Measurements from ENCODE around the gene LRRC25.

Gene LRRC25

DNA sequence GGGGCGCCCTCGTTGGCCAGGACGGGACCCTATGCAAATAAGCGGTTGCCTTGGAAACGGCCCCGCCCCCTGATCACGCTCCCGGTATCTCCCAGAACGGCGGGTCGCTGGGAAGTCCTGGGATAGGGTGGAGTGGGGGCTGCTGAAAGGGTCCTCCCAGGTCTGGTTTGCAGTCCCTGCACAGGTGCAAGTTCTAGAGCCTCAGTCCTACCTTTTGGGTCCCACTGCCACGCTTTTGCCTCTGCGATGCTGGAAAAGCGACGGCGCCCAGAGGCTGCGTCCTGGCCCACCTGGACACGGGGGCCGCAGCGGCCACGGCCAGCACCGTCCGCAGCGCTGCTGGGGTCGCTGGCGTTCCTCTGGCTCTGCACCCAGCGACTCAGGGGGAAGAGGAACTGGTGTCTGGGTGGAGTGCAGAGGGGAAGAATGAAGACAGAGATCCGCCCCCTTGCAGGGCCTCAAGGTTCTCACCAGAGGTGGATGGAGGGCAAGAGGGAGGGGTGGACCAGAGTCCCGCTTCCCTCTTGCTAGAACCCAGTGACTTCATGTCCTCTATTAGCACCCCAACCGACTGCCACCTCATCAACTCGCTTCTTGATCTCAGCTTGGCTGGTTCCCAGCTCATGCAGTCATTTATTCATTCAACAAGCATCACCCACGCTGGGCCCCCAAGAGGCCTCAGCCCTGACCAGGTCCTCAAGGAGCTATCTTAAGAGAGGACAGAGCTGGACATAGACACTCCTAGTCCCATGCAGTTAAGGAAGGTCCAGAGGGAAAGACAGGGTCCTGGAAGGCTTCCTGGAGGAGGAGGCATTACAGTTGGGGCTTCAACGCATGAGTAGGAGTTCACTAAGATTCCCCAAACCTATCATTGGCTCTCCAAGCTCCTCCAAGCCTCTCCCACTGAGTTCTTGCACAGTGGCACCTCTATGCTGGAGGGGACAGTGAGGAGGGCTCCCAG is at the start of gene LRRC25:
LRRC25 (minus strand) TSS at position 381 of the 961 bp plus-strand sequence. CDS start 659 bp downstream, outside the sequence.
- DNase-seq (ENCODE audit: low read depth in 2 of 2), result no peak

DNA sequence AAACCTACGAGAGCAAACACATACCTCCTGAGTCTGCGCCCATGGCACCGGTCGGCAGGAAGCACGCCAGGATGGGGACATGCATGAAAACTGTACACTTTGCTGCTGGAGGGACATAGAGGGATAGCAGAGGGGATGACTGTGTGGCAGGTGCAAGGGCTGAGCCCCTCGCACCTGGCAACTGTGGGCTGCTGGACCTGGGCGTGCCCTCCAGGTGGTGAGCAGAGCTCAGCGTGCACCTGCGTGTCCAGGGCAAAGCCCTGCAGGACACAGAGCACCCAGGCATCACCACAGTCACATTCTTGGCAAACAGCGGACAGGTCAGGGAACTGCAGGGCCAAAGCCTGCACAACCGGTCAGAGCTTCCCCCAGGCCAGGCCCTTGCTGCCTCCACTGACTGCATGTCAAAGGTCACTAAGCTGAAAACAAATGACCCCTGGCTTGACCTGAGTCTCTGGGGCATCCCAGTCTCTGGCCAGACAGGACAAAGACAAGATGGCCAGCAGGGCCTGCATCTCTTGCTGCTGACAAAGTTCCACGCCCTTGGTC is 49.5 kb upstream of the LRRC25 start:
- no peak for DNase-seq (ENCODE audit: low read depth in 2 of 2)

DNA sequence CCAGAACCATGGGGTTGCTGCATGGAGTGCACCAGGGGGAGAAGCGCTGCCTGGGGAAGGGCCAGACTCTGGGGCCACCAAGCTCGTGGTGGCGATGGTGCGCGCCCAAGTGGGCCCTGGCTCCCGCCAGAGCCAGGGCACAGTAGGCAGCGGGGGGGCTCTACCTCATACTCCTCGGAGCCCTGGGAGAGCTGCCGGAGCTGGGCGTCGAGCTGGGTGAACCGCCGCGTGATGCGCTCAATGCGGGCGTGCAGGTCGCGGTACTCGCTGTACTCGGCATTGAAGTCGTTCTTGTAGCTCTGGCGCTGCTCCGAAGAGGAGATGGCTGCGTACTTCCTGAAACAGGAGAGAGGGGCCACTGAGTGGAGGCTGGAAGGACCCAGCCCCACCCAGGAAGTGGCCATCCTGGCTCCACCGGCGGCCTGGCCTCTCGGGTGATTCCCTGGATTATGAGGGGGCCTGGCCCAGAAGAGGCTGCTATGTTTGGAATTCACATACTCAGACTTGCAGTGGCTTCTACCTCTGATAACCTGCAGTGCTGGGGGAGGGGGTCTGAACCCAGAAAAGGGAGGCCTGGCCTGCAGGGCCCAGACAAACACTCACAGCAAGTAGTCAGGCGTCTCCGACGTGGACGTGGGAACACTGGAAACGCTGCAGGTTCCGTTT is 48.9 kb upstream of the LRRC25 start:
- no peak for DNase-seq (ENCODE audit: low read depth in 2 of 2)

DNA sequence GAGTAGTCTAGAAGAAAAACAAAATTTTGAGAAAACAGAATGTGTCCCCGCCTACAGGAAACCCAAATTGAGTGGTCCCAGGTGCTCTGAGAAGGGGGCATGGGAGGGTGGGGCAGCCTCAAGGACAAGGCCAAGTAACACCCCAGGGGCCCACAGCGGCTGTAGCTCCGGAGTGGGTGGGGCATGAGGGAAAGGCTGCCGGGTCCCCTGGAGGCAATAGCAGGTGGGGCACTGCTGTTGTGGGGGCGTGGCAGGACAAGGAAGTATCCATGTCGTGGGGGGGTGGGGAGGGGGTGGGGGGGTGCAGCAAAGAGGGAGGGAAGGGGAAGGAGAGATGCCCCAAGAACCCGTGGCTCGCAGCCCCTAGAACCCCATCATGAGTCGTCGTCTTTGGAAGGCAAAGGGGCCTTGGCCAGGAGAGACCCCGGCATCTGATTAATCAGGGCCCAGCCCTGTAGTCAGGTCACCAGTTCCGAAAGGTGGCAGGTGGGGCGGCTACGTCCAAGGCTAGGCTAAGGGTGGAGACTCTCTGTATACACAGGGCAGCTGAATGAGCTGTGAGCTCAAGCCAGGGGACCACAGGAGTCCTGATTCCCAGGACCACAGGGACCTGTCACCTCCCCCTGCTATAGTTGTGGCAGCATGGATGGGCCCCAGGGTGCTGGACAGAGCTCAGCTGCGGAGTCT is 48.0 kb upstream of the LRRC25 start:
- DNase-seq (ENCODE audit: low read depth in 2 of 2), result no peak

DNA sequence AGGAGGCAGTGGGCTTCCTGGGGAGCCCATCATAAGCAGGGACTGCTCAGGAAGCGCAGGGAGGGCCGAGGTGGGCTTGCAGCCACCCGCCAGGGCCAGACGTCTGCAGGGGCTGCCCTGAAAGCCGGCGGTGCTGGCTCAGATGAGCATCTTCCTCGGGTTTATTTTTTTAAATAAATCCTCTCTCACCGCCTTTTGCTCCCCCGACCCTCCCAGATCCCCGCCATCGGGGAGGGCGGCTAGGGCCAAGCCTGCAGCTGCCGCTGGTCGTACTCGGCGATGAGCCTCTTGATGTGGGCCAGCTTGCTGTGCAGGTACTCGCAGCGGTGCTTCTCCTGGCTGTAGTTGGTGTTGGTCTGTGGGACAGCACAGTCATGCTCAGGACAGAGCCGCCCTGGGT is 47.1 kb upstream of the LRRC25 start:
- no peak for DNase-seq (ENCODE audit: low read depth in 2 of 2)

DNA sequence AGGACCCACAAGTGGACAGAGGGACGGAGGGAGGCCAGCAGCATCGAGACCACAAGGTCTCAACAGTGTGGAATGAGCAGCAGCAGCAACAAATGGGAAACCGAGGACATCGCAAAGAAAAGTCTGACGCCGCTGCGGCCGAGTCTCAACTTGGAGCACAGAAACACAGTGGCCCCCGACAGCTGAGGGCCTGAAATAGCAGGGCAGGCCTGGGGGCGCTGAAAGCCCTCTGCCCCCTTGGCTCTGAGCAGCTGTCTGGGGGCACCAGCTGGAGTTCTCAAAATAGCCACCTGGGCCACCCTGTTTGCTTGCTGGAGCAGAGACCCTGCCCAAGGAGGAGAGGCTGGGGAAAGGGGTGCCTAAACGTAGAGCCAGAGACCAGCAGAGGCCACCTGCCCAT is 46.4 kb upstream of the LRRC25 start:
- no peak for DNase-seq (ENCODE audit: low read depth in 2 of 2)

DNA sequence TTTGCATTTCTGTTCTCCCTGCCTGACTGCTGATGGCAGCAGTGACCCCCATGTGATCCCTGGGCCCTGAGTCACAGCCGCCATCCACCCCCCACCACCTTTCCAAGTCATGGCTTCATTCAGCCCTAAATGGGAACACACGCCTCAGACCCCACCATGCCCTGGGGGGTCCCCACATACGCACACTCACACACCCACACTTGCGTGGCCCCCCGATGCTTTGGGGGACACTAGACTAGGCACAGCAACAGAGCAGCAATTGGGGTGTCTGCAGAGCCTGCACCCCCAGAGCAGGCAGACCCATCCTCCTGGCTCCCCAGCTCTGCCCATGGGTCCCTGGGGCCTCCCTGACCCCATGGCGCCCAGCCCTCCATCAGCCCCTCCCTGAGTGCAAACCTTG is 46.0 kb upstream of the LRRC25 start:
- no peak for DNase-seq (ENCODE audit: low read depth in 2 of 2)

DNA sequence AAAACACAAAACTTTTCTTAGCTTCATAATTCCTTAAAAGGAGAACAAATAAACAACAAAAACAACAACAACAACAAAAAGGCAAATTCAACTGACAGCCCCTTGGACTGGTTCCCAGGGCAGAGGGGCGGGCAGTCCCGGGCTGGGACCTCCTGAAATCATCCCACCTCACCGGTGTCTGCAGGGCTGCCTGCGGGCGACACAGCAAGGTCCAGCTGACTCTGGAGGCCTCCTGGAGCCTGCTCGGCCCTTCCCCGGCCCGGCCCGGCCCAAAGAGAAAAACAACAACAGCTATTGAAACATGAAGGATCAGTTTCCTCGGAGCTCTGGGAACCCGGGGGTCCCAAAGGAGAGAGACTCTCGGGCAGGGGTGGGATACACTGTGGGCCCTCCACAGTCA is 45.5 kb upstream of the LRRC25 start:
- DNase-seq (ENCODE audit: low read depth in 2 of 2), result no peak

DNA sequence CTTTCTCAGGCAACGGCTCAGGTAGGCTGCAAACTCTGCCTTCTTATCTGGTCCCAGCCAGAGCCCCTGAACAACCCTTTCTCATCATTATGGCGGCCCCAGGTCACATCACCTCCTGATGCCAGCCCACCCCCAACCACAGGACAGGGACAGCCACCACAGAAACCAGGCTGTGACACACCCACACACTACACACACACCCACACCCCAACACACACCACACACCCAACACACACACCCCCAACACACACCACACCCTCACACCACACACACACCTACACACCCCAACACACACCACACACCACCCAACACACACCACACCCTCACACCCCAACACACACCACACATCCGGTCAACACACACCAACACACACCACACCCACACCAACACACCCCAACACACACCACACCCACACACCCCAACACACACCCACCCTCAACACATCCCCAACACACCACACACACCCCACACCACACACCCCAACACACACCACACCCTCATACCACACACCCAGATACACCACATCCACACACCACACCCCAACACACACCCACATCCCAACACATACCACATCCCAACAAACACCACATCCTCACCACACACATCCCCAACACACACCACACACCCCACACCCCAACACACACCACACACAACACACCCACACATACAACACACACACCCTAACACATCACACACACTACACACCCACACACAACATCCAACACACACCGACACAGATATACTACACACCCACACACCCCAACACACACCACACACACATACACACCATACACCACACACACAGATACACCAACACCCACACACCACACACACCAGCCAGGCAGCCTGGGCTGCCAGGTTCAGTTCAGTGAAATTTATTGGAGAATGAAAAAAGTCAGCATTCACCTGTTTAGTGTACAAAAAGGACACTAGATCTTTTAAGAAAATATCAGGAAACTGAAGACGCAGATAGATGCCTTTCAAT is 44.7 kb upstream of the LRRC25 start:
- DNase-seq (ENCODE audit: low read depth in 2 of 2), result no peak

DNA sequence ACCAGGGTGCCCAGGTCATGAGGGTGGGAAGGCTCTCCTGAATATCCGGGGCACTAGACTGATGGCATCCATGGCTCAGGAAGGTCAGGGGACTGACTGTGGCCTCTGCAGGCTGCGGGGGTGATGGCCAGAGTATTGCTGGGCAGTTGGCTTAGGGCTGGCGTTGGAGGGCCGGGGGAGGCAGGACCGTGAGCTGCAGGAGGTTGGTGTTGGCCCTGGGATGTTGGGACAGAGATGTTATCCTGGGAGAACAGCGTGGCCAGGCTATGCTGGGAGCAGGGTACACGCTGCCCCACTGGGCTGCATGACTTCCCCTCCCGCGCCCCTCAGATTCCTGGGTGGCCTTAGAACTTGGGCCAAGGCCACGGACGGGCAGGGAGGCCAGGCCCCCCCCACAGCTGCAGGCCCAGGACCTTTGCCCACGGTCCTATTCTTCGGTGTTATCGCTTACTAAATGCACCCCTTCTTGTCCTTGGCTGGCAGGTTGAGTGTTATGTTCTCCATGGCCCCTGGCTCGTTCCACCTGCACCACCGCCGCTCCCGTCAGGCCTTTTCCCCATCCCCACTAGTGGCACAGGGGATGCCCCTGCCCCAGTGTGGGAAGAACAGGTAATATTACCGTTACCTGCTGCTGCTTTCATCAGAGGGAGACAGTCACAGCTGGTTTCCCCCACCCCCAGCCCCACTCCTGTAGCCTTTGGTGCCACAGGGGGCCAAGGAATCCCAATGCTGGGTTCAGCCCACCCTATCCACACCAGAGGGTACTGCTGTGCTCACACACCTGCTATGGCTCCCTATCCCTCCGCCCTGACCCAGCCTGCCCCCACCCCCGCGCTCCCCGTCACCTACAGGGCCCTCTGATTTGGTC is 43.7 kb upstream of the LRRC25 start:
- DNase-seq (ENCODE audit: low read depth in 2 of 2), result no peak

DNA sequence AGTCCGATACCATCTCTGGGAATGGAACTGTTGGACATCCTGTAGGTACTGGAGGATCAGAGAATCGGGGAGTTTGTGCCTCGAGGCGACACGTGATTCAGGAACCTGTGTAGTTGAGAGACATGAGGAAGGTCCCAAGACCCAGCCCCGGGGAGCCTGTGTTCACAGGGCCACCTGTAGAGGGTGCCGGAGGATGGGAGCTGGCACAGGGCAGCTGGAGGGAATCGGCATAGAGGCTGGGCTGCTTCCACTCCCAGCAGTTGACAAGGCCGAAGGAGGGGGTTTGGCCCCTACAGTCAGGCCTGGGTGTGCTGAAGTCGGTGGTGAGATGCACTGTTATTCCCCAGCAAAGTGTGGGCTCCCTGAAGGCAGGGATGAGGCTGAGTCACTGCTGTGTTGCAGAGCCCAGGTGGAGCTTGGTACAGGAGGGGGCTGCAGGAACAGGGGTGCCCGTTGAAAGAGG is 43.0 kb upstream of the LRRC25 start:
- DNase-seq (ENCODE audit: low read depth in 2 of 2), result no peak

DNA sequence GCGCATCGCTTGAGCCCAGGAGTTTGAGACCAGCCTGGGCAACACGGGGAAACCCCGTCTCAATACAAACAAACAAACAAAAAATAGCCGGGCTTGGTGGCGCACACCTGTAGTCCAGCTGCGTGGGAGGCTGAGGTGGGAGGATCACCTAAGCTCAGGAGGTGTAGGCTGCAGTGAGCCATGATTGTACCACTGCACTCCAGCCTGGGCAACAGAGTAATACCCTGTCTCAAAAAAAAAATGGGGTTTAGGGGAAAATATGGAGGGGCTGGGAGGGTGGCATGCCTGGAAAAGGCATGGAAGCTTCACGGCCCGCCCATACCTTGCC is 42.5 kb upstream of the LRRC25 start:
- no peak for DNase-seq (ENCODE audit: low read depth in 2 of 2)

DNA sequence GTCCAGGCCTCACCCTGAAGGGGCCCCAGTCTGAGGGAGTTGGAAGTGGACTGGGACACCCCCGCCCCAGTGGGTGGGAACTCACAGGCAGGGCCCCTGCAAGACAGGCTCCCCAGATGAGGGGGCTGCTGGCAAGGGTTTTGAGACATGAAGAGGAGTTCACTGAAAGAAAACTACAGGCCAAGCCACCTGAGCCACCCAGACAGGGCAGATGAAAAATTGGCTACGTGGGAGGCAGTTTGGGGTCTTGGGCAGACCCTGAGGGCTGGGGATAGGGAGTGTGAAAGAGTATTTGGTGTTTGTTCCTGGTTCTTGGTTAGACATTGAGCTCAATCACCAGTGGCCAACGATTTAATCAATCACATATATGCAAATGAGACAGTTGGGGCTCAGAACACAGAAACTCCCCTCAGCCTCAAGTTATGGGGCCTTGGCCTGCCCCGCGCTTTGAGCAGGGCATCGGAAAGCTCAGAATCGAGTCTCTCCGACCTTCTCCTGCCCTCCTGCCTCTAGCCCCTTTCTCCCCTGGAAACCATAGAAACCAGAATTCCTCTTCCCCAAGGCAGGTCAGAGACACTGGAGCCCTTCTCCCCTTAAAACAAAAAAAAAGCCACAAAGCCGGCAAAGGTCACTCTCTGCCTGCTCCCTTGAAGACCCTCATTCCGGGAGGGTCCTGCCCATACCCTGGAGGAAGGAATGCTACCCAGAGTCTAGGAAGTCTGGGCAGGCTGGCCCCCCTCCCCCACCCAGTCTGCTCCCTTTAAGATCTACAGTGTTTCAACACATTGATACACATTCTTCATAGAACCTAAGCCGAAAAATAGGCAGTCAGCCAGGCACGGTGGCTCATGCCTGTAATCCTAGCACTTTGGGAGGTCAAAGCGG is 41.8 kb upstream of the LRRC25 start:
- no peak for DNase-seq (ENCODE audit: low read depth in 2 of 2)

DNA sequence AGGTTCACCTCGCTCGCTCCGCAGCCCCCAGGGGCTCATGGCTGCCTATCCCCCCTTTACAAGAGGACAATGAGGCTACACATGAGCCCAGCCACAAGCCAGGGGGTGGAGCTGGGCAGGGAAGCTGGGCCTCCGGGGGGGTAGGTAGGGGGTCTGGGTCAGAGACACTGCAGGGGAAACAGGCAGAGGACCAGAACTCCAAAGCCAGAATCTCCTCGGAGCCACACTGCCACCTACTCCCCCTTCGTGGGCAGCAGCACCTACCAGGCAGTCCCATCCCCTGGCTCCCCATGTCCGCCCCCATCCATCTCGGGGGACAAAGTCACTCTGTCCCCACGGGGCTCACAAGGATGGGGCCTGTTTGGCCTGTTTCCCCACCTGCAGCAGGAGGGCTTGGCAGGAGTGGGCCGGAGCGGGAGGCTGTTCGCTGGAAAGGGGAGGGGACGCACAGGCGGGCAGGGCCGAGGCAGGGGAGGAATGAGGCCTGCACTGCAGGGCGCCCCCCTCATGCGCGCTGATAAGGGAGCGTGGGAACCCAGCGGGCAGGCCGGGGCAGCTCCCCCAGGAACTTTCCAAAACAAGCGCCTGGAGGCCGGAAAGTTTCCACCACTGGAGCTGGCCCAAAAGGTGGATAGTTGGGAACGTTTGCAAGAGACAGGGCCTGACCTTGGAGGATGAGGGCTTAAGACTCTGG is 41.1 kb upstream of the LRRC25 start:
- DNase-seq (ENCODE audit: low read depth in 2 of 2), result no peak

DNA sequence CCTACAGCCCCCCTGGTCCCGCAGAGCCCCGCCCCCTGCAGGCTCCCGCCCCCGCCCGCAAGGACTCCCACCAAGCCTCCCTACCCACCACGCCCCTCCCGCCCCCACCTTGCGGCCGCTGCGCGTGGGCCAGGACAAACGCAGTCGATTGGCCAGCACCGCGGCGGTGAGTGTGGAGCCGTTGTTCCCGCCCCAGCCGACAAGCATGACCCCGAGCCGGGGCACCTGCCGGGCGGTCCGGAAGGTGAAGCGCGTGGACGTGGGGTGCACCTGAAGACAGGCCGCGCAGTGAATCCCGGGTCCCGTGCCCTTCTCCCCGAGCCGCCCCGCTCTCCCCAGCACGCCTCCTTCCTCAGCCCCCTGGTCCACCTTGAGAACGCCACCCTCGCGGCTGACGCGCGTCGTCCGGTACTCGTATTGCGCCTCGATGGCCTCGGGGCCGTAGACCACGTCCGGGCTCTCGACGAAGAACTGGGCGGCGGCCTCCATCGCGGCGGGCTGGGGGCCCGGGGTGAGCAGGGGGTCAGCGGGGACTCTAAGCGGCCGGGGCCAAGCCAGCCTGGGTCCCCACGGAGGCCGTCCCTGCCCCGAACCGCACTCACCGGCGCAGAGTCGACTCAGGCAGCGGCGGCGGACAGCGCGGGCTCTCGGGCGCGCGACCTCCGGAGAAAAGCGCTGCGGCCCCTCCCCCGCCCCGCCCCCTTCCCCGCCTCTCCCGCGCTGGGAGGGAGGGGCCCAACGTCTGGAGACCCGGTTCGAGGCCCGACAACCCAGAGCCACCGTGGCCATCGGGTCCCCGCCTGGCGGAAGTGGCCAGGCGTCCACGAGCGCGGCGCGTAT is 40.3 kb upstream of the LRRC25 start, which contains the start of gene ISYNA1:
ISYNA1 (minus strand) TSS at position 643 of the 840 bp plus-strand sequence; CDS start at position 489, 154 bp downstream.
- DNase-seq (ENCODE audit: low read depth in 2 of 2), result no peak

DNA sequence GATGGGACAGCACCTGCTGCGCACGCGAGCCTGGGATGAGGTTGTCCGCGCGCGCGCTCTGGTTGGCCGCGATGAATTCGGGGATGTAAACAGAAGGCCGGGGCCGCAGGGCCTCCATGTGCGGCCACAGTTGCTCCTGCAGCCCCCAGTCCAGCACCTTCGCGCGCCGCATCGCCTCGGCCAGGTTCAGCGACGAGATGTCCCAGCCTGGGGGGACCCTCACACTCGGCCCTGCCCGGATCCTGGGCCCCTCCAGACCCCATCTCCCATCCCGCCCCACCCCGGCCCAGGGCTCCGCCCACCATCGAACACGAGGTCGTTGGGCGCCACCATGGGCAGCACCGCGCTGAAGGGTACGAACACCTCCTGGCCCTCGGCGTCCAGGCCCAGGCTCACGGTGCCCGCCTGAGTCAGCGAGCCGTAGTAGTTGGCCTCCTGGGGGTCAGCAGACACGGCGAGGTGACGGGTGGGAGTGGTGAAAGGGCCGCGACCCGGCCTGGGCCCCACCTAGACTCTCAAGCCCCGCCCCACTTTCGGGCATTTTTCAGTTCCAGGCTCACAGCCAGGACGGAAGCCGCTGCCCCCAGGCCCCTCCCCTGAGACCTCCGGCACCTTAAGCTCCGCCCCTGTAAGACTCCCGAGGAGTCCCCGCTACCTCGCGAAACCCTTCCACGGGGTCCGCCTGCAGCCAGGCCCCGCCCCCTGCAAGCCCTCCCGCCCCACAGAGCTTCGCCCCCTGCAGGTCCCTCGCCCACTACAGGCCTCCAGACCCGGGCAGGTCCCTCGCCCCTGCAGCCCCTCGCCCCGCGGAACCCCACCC is 39.5 kb upstream of the LRRC25 start:
- peak; percentile 66 to 79 for DNase-seq (ENCODE audit: low read depth in 2 of 2)

Data from stimulated activated CD8-positive, alpha-beta memory T cell treated with anti-CD3 and anti-CD28 coated beads, Interleukin-2, amount 100 ng/mL, for 1 hour (primary cell).